Measurements from ENCODE around the gene PELO.

Gene PELO

DNA sequence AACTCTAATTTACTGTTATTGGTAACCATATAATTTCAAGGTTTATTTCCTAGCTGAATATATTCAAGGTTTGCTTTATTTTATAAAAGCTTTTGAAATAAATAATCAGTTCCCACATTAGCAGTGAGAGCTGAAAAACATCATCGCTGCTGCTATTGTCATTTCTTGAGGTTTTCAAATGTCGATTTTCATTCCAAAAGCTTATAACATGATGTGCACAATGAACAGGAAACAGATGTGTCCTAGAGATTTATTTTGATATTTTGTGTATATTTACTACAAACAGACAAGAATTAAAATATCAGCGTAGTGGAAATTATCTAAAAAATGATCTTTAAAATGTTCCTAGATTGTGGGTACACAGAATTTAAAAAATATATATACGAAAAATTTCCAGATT lies 10.5 kb upstream of the PELO start:
- no peak overlapping the region for H3K9ac ChIP-seq
- no peaks in the 10 kb centered on the region for H3K79me2 ChIP-seq (ENCODE audit: insufficient read depth, low read depth)
- H4K20me1 ChIP-seq (ENCODE audit: insufficient read depth), result no peaks in the 10 kb centered on the region
- H3K27ac ChIP-seq, result no peak overlapping the region
- TF ChIP-seq, protein P1, sequence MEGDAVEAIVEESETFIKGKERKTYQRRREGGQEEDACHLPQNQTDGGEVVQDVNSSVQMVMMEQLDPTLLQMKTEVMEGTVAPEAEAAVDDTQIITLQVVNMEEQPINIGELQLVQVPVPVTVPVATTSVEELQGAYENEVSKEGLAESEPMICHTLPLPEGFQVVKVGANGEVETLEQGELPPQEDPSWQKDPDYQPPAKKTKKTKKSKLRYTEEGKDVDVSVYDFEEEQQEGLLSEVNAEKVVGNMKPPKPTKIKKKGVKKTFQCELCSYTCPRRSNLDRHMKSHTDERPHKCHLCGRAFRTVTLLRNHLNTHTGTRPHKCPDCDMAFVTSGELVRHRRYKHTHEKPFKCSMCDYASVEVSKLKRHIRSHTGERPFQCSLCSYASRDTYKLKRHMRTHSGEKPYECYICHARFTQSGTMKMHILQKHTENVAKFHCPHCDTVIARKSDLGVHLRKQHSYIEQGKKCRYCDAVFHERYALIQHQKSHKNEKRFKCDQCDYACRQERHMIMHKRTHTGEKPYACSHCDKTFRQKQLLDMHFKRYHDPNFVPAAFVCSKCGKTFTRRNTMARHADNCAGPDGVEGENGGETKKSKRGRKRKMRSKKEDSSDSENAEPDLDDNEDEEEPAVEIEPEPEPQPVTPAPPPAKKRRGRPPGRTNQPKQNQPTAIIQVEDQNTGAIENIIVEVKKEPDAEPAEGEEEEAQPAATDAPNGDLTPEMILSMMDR (conservative IDR thresholded peaks at IDR 0.05; ENCODE audit: low read depth, low read length), result no peak
- H3K4me2 ChIP-seq, result no peak overlapping the region
- no peak overlapping the region for H2AFZ ChIP-seq (ENCODE audit: low read depth)
- no peaks in the 10 kb centered on the region for H3K27me3 ChIP-seq (ENCODE audit: insufficient read depth, low read depth)
- no peaks in the 10 kb centered on the region for H3K36me3 ChIP-seq (ENCODE audit: insufficient read depth)
- peaks cover 4% of the 10 kb centered on the region for H3K4me1 ChIP-seq (ENCODE audit: low read depth, poor library complexity, severe bottlenecking)
- no peak overlapping the region for H3K4me3 ChIP-seq (IDR thresholded peaks at IDR 0.05; ENCODE audit: insufficient read depth, low read depth, low read length)

DNA sequence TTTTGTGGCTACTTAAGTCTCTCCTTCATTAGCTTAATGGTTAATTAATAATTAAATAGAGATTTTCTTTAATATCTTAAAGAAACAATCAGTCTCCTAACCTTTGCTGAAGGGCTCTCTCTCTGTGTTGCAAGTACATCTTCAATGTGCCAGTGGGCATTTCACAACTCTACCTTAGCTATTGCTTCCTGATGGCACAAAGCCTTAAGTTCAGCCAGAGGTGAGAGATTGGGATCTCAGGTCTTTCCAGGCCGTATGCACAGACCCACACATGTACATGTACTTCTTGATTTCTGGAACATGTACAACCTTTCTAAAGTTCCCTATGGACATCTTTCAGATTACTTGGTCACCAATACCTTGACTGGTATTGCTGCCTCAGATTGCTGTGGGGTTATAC lies 8.9 kb upstream of the PELO start:
- Histone ChIP-seq H3K36me3 (ENCODE audit: insufficient read depth) (no peaks in the 10 kb centered on the region), H3K4me3 (IDR thresholded peaks at IDR 0.05; ENCODE audit: insufficient read depth, low read depth, low read length) (no peak overlapping the region), H3K27me3 (ENCODE audit: insufficient read depth, low read depth) (no peaks in the 10 kb centered on the region), H2AFZ (ENCODE audit: low read depth) (no peak overlapping the region), H3K4me2 (no peak overlapping the region), H3K27ac (no peak overlapping the region), H3K79me2 (ENCODE audit: insufficient read depth, low read depth) (no peaks in the 10 kb centered on the region), H4K20me1 (ENCODE audit: insufficient read depth) (no peaks in the 10 kb centered on the region), H3K4me1 (ENCODE audit: low read depth, poor library complexity, severe bottlenecking) (no peaks in the 10 kb centered on the region), H3K9ac (no peak overlapping the region)
- TF ChIP-seq, protein P1 (conservative IDR thresholded peaks at IDR 0.05; ENCODE audit: low read depth, low read length), result no peak

DNA sequence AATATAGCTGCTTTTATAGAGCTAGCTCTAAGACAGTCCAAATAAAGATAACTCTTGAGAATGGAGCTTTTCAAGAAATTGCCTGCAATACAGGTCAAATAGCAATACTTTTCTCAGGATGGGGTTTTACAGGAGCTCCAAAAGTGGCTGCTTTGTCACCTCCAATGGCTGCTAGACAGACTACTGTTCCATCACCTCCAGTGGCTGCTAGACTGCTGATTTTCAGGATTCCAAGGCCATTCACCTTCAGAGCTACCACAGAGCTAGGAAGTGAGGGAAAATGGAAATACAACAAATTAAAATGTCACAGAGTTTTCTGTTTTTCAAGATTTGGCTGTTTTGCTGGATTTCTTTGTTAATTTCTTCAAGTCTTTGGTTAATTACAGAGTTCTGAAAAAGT lies 8.5 kb upstream of the PELO start:
- H3K79me2 ChIP-seq (ENCODE audit: insufficient read depth, low read depth), result no peaks in the 10 kb centered on the region
- H2AFZ ChIP-seq (ENCODE audit: low read depth), result no peak overlapping the region
- no peaks in the 10 kb centered on the region for H3K36me3 ChIP-seq (ENCODE audit: insufficient read depth)
- no peak overlapping the region for H3K4me3 ChIP-seq (IDR thresholded peaks at IDR 0.05; ENCODE audit: insufficient read depth, low read depth, low read length)
- no peak overlapping the region for H3K9ac ChIP-seq
- no peaks in the 10 kb centered on the region for H3K27me3 ChIP-seq (ENCODE audit: insufficient read depth, low read depth)
- TF ChIP-seq, protein P1 (conservative IDR thresholded peaks at IDR 0.05; ENCODE audit: low read depth, low read length), result no peak
- H3K4me2 ChIP-seq, result no peak overlapping the region
- H3K27ac ChIP-seq, result no peak overlapping the region
- no peaks in the 10 kb centered on the region for H4K20me1 ChIP-seq (ENCODE audit: insufficient read depth)
- H3K4me1 ChIP-seq (ENCODE audit: low read depth, poor library complexity, severe bottlenecking), result no peaks in the 10 kb centered on the region

DNA sequence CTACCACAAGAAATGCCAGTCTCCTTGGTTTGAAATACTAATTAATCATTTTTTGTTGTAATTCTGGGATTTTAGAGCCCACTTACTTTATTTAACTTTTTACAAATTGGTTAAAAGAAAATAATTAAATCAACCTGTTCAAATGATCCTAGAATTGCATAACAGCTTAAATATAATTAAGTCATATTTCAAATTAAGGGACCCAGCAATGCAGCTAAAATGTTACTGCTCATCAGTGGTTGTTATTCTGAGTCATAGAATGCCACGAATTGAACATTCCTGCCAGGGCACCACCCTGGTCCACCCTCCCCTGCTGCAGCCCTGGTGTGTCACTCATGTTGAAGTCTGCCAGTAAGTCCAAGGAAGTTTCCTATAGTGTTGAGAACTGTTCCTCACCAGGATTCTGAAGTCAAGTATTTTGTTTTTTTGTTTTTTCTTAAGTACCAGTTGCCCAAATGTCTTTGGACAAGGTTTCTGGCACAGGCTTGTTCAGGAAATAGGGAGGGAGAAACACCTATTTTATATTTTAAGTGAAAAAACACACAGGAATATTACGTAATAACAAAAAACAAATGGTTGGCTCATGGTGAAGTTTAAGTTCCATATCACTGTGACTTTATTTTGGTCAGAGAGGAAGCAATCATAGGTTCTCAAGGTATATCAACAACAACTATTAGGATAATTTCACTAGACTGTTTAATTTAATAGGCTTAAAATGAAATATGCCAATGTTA lies 4.3 kb upstream of the PELO start:
- Histone ChIP-seq H3K27me3 (ENCODE audit: insufficient read depth, low read depth) (no peaks in the 10 kb centered on the region), H3K4me3 (IDR thresholded peaks at IDR 0.05; ENCODE audit: insufficient read depth, low read depth, low read length) (no peak overlapping the region), H3K27ac (no peak overlapping the region), H3K4me2 (no peak overlapping the region), H4K20me1 (ENCODE audit: insufficient read depth) (no peaks in the 10 kb centered on the region), H3K4me1 (ENCODE audit: low read depth, poor library complexity, severe bottlenecking) (peaks cover 5% of the 10 kb centered on the region), H3K9ac (no peak overlapping the region), H2AFZ (ENCODE audit: low read depth) (no peak overlapping the region), H3K79me2 (ENCODE audit: insufficient read depth, low read depth) (no peaks in the 10 kb centered on the region), H3K36me3 (ENCODE audit: insufficient read depth) (no peaks in the 10 kb centered on the region)
- TF ChIP-seq, protein P1 (conservative IDR thresholded peaks at IDR 0.05; ENCODE audit: low read depth, low read length), result no peak

Measured in KMS-11 (cell line).